H1 (cell line): ENCODE results near the gene PTH1R.

Experiments
- BCL11A ChIP-seq, 2 experiments: IDR thresholded peaks; one replicate each; pipeline ENCODE4 v1.6.1; 2011; ENCODE audit warnings: low read depth in 2 of 2, low read length in 2 of 2, mild to moderate bottlenecking in 2 of 2
- GABPA ChIP-seq: IDR thresholded peaks from 2 replicates; pipeline ENCODE4 v1.6.1; 2011; ENCODE audit warnings: mild to moderate bottlenecking, low read length, moderate library complexity, borderline replicate concordance; ENCODE audit not compliant: insufficient read depth
- HDAC2 ChIP-seq, 2 experiments: fragments of 300-600 bp in 1 of 2; sonication (generic) in 1 of 2; IDR thresholded peaks; 2 replicates each; pipeline ENCODE4 v1.6.1; 2011 to 2012; ENCODE audit warnings: low read depth in 2 of 2, low read length in 2 of 2, mild to moderate bottlenecking in 2 of 2, moderate library complexity in 2 of 2, borderline replicate concordance in 1 of 2, inconsistent platforms in 1 of 2
- POLR2A ChIP-seq, 2 experiments: IDR thresholded peaks; 1 replicate in 1 of 2; 2 replicates in 1 of 2; pipeline ENCODE4 v1.6.1; 2011; ENCODE audit warnings: low read depth in 2 of 2, low read length in 2 of 2, mild to moderate bottlenecking in 2 of 2; ENCODE audit errors: control extremely low read depth in 1 of 2
- POLR2AphosphoS5 ChIP-seq: IDR thresholded peaks from 2 replicates; pipeline ENCODE4 v1.6.1; 2011; ENCODE audit warnings: low read depth, low read length
- RAD21 ChIP-seq, 2 experiments: IDR thresholded peaks in 1 of 2; conservative IDR thresholded peaks in 1 of 2; 2 replicates each; pipeline ENCODE4 v1.6.1; 2011; ENCODE audit warnings: low read depth in 2 of 2, low read length in 2 of 2, improper control_type of control experiment in 1 of 2, inconsistent platforms in 1 of 2, mild to moderate bottlenecking in 1 of 2, moderate library complexity in 1 of 2
- RBBP5 ChIP-seq: IDR thresholded peaks from 2 replicates; pipeline ENCODE4 v1.7.1; 2012; ENCODE audit warnings: low read depth, mild to moderate bottlenecking, inconsistent platforms, low read length, moderate library complexity, borderline replicate concordance
- SP2 ChIP-seq: IDR thresholded peaks from 2 replicates; pipeline ENCODE4 v1.6.1; 2012; ENCODE audit warnings: mild to moderate bottlenecking, low read length, inconsistent platforms
- TCF12 ChIP-seq: IDR thresholded peaks from 2 replicates; pipeline ENCODE4 v1.6.1; 2011; ENCODE audit warnings: low read depth, mild to moderate bottlenecking, low read length
- TF ChIP-seq, protein P1 (sequence below), 3 experiments: IDR thresholded peaks; 1 replicate in 2 of 3; 2 replicates in 1 of 3; pipeline versions ENCODE4 v1.5.1 to v1.6.1; 2011; ENCODE audit warnings: low read length in 3 of 3, mild to moderate bottlenecking in 3 of 3, inconsistent platforms in 2 of 3, low read depth in 1 of 3, moderate library complexity in 1 of 3; ENCODE audit not compliant: insufficient read depth in 1 of 3; ENCODE audit errors: control extremely low read depth in 1 of 3

DNA sequence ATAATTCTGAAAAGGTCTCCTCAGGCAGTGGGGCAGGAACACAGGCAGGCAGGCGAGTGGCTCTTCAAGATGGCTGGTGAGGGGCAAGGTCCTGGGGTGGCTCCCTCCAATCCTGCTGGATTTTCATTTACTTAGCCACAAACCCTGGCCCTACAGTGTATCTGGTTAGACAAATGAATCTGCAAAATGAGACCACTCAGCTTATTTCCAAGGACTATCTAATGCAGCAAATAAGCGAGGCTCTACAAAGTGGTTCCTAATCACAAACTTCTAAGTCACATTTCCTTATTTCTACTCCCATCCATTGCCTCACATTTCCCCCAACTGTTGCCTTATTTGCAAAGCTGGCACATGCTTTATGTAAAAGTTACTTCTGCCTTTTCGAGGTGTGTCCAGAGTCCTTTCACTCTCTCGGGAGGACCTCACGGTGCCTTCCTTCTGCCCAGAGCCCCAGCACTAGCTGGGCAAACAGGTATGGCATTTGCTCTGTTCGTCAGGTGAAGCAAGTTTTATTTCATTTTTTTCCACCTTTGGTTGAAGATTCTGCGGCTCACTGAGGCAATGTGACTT, 58.6 kb downstream of the PTH1R start:
- TF ChIP-seq, protein P1, sequence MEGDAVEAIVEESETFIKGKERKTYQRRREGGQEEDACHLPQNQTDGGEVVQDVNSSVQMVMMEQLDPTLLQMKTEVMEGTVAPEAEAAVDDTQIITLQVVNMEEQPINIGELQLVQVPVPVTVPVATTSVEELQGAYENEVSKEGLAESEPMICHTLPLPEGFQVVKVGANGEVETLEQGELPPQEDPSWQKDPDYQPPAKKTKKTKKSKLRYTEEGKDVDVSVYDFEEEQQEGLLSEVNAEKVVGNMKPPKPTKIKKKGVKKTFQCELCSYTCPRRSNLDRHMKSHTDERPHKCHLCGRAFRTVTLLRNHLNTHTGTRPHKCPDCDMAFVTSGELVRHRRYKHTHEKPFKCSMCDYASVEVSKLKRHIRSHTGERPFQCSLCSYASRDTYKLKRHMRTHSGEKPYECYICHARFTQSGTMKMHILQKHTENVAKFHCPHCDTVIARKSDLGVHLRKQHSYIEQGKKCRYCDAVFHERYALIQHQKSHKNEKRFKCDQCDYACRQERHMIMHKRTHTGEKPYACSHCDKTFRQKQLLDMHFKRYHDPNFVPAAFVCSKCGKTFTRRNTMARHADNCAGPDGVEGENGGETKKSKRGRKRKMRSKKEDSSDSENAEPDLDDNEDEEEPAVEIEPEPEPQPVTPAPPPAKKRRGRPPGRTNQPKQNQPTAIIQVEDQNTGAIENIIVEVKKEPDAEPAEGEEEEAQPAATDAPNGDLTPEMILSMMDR (IDR thresholded peaks at IDR 0.05; ENCODE audit: control extremely low read depth in 1 of 3, insufficient read depth in 1 of 3, low read depth in 1 of 3, low read length in 3 of 3) = no peak
- no peak for TF ChIP-seq POLR2AphosphoS5
- TF ChIP-seq RAD21 (IDR thresholded peaks at IDR 0.05 in 1 of 2, conservative IDR thresholded peaks at IDR 0.05 in 1 of 2; ENCODE audit: low read depth in 2 of 2, low read length in 2 of 2) = no peak
- no peak for TF ChIP-seq BCL11A (IDR thresholded peaks at IDR 0.05; ENCODE audit: low read depth in 2 of 2, low read length in 2 of 2)
- no peak for TF ChIP-seq GABPA
- no peak for TF ChIP-seq RBBP5
- no peak for TF ChIP-seq TCF12
- TF ChIP-seq HDAC2 (IDR thresholded peaks at IDR 0.05; ENCODE audit: borderline replicate concordance in 1 of 2, low read depth in 2 of 2, low read length in 2 of 2) = no peak
- TF ChIP-seq POLR2A (IDR thresholded peaks at IDR 0.05; ENCODE audit: control extremely low read depth in 1 of 2, low read depth in 2 of 2, low read length in 2 of 2) = no peak
- TF ChIP-seq SP2 = no peak
